GM21723 (cell line): Measurements from ENCODE around the gene DGUOK.

Experiments used
- ATAC-seq: cut with Tn5 transposase; IDR thresholded peaks from one replicate; pipeline ENCODE4 v1.9.1; 2021; ENCODE audit warnings: mild to moderate bottlenecking, moderate library complexity; ENCODE audit not compliant: unreplicated experiment

DGUOK gene

GRCh38 chr2:73946215-73946614 lies 19.5 kb downstream of the DGUOK start:
- ATAC-seq, result no peak

DNA sequence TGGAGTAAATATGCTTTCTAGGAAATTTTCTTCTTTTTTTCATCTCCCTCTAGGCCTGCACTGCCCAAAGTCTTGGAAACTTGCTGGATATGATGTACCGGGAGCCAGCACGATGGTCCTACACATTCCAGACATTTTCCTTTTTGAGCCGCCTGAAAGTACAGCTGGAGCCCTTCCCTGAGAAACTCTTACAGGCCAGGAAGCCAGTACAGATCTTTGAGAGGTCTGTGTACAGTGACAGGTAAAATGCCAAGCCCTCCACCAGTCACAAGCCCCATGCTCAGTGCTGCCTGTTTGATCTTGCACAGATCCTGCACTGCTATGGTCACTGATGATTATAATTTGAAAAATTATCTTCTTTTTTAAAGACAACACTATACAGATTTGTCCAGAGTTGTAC lies 20.0 kb downstream of the DGUOK start:
- no peak for ATAC-seq

GRCh38 chr2:73947412-73948018 lies 20.8 kb downstream of the DGUOK start:
- no peak for ATAC-seq

DNA sequence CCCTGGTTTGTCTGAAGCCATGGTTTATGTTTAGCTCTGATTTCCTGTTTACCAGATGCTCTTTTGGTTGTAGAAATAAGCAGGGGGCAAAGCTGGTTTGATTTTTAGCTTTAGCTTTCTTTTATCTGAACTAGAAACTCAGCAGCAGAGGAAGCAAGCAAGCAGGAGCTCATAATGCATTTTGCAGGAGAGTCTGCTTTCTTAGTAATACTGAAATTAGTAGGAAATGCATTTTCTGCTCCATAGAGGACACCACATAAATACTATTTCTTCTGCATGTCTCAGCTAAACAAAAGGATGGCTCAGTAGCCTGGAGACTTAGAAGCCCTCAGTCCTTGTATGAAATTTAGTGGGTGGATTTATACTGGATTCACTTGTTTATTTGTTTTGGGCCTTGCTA lies 23.1 kb downstream of the DGUOK start:
- ATAC-seq, result no peak

GRCh38 chr2:73952499-73953446 lies 26.1 kb downstream of the DGUOK start:
- ATAC-seq, result no peak

- no peak for ATAC-seq
Observed at GRCh38 chr2:73956218-73956865, 29.7 kb downstream of the DGUOK start.

DNA sequence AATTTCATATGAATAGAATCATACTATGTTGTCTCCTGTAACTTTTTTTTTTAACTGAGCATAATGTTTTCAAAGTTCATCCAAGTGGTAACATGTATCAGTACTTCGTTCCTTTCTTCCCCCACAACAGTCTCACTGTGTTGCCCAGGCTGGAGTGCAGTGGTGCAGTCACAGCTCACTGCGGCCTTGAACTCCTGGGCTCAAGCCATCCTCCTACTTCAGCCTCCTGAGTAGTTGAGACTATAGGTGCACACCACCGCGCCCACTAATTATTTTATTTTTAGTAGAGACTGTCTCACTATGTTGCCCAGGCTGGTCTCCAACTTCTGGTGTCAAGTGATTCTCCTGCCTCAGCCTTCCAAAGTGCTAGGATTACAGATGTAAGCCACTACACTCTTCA lies 34.6 kb downstream of the DGUOK start:
- no peak for ATAC-seq

- no peak for ATAC-seq
Observed at GRCh38 chr2:73961823-73962615, 35.3 kb downstream of the DGUOK start.

GRCh38 chr2:73962798-73963197 lies 36.1 kb downstream of the DGUOK start:
- ATAC-seq, result no peak

GRCh38 chr2:73963385-73964120 lies 36.9 kb downstream of the DGUOK start:
- peak; percentile 66 for ATAC-seq

DNA sequence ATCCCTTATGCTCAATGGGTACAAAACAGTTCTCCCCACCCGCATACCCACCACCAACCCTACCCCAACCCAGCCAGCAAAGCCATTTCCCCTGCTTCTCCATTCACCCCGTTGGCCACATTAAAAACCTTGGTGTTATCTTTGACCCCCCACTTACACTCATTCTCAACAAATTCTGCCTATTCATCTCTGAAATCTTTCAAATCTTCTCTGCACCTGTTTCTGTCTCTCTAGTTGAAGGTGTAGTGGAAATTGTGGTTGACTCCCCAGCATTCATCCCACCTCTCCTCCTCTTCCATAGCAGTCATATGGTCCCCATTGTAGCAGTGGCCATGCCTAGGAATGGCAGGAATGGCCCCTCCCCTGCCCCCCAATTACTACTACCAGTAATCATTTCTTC lies 37.5 kb downstream of the DGUOK start:
- no peak for ATAC-seq

GRCh38 chr2:73965053-73965452 lies 38.4 kb downstream of the DGUOK start:
- no peak for ATAC-seq

DNA sequence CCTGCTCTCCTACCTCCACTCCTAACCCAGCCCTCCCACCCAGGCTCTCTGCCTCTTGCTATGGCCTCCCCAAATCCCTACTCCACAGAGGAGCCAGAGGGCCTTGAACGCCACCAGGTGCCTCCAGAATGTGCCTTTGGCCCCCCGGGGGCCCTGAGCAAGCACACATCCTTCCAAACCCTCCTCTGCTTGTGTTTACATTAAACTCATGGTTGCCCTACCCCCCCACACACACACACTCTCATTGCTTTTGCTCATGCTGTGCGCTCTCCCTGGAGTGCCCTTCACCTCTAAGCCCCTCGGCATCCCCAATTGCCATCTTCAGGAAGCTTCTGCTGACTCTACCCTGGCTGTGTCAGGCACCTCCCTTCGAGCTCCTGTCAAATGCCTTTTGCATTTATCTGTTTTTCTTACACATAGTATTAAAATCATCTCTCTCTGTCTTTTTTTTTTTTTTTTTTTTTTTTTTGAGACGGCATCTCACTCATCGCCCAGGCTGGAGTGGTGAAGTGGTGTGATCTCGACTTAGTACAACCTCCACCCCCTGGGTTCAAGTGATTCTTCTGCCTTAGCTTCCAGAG lies 41.8 kb downstream of the DGUOK start:
- no peak for ATAC-seq

DNA sequence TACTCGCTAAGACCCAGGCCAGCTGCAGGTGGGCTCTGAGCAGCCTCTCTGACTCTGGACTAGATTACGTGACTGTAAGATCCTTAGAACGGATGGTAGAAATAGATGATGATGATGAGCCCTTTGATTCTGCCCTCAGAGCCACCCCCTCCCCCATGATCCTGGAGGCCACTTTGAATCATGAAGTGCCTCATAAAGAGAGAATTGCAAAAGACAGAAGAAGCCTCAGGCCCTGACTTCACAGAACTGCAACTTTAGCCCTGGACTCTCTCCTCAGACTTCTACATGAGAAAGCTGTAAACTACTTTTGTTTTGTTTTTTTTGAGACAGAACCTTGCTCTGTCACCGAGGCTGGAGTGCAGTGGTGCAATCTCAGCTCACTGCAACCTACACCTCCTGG lies 42.7 kb downstream of the DGUOK start:
- no peak for ATAC-seq

GRCh38 chr2:73970141-73970803 lies 43.6 kb downstream of the DGUOK start:
- peak; percentile 18 for ATAC-seq

DNA sequence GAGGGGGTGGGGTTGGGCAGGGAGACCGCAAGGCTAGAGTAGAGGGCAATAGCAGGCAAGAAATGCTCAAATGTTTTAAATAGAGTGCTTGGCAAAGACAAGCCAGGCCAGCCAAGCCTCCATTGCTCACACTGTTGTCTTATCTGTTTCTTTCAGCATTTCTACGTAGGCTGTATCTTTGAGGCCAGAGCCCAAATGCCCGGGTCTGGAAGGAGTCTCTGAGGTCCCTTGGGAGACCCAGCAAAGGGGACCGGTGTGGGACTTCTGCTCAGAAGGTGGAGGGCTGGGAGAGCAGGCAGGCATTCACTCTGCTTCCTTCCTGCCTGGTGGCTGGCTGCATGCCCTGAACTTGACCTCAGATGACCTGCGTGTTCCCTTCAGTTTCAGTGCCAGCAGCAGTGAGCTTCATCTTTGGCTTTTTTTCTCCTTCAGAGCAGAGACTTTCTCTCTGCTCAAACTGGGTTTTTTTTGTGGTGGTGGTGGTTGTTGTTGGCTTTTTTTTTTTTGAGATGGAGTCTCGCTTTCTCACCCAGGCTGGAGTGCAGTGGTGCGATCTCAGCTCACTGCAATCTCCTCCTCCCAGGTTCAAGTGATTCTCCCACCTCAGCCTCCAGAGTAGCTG lies 44.3 kb downstream of the DGUOK start:
- ATAC-seq, result peak; percentile 71

DNA sequence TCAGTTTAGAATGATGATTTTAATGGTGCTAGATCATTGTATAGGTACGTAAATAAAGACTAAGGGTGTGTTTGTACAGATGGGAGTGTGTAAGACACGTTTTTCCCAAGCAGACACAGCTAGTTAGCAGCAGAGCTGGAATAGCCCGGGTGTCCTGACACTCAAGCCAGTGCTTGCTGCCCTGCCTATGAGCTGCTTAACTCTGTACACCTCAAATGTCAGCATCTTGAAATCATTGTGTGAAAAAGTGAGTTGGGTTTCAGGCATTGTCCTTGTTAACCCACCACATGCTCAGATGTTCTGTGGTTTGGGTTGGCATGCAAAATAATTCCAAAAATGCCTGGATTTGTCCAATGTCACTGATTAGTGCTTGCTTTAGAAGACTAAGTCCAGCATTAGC lies 45.0 kb downstream of the DGUOK start:
- ATAC-seq, result no peak

DNA sequence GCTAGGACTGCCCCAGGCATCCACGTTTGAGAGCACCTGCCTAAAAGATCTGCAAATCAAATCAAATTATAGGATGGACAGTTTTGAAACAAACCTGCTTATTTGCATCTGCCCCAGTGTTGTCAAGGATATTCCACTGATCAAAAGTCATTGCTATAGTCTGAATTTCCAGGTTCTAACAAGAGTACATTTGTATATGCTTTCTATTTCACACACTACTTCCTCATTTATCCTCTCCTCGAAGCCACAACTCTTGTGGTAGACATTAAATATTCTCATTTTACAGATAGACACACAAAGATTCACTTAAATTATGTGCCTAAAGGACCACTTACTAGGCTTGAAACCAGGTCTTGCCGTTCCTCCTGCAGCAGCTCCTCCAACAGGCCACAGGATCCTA lies 46.2 kb downstream of the DGUOK start:
- no peak for ATAC-seq

GRCh38 chr2:73975731-73976130 lies 49.1 kb downstream of the DGUOK start:
- no peak for ATAC-seq
